IMR-90 (cell line): ENCODE measurements around the gene TLL1. TPM values are rescaled to one million over a fixed set of nuclear protein-coding genes. Genes with fewer than 3 reads are reported as not detected.

Source experiments
- ATAC-seq: fragments of 200-7000 bp; cut with Tn5 transposase; 2 replicates; pipeline ENCODE4 v1.9.1; 2020; ENCODE audit warnings: low read depth, mild to moderate bottlenecking, moderate library complexity
- BruUV-seq: library from RNA; stranded (reverse); fragments of 400-500 nt; replicated peaks from 2 replicates; lab custom pipeline; 2021; lab: Mats Ljungman, UMichigan
- CTCF ChIA-PET: fragments of 300-600 bp; formaldehyde crosslinking; extraction: SDS; loops from one replicate; lab custom pipeline; 2021; ENCODE audit warnings: antibody characterized with exemption; lab: Yijun Ruan, JAX
- POLR2A ChIA-PET: fragments of 300-600 bp; sonication (Branson Sonifier 250); formaldehyde crosslinking; loops from one replicate; lab custom pipeline; 2022; ENCODE audit warnings: antibody characterized with exemption; ENCODE audit not compliant: unreplicated experiment; lab: Charles Lee
- DNase-seq: peaks from one replicate; pipeline ENCODE4 v3.0.0; 2013
- H2AFZ ChIP-seq: replicated peaks from 2 replicates; pipeline ENCODE3; 2013; ENCODE audit warnings: low read length, mild to moderate bottlenecking; ENCODE audit not compliant: poor library complexity
- H2AK5ac ChIP-seq: 2 replicates; pipeline ENCODE4 v1.6.1; 2013; ENCODE audit warnings: low read depth, low read length, inconsistent platforms
- H2AK9ac ChIP-seq: replicated peaks from 2 replicates; pipeline ENCODE3; 2013; ENCODE audit warnings: mild to moderate bottlenecking, low read depth, low read length, moderate library complexity; ENCODE audit not compliant: poor library complexity
- H2BK120ac ChIP-seq: 2 replicates; pipeline ENCODE4 v1.6.1; 2013; ENCODE audit warnings: low read depth, low read length, inconsistent platforms
- H2BK15ac ChIP-seq: 3 replicates; pipeline ENCODE4 v1.6.1; 2013; ENCODE audit warnings: low read depth, low read length, inconsistent platforms
- H2BK20ac ChIP-seq: 2 replicates; pipeline ENCODE4 v1.6.1; 2013; ENCODE audit warnings: low read depth, mild to moderate bottlenecking, inconsistent platforms, low read length, moderate library complexity
- H2BK5ac ChIP-seq: 2 replicates; pipeline ENCODE4 v1.6.1; 2013; ENCODE audit warnings: mild to moderate bottlenecking, low read depth, low read length, inconsistent platforms; ENCODE audit not compliant: poor library complexity, severe bottlenecking
- H3K14ac ChIP-seq: replicated peaks from 2 replicates; pipeline ENCODE4 v1.6.1; 2013; ENCODE audit warnings: low read depth, low read length, inconsistent platforms
- H3K18ac ChIP-seq: 2 replicates; pipeline ENCODE4 v1.6.1; 2013; ENCODE audit warnings: low read depth, low read length, control low read depth
- H3K23ac ChIP-seq: 2 replicates; pipeline ENCODE4 v1.6.1; 2013; ENCODE audit warnings: low read depth, low read length, inconsistent platforms
- H3K27ac ChIP-seq: 2 replicates; pipeline ENCODE4 v1.5.1; 2013; ENCODE audit warnings: mild to moderate bottlenecking, control low read depth, low read length; ENCODE audit not compliant: insufficient read depth
- H3K27me3 ChIP-seq: 2 replicates; pipeline ENCODE4 v1.6.1; 2013; ENCODE audit warnings: low read length; ENCODE audit not compliant: control insufficient read depth, insufficient read depth
- H3K36me3 ChIP-seq: 2 replicates; pipeline ENCODE4 v1.6.1; 2013; ENCODE audit warnings: low read length, mixed read lengths; ENCODE audit not compliant: control insufficient read depth, insufficient read depth
- H3K4ac ChIP-seq: 2 replicates; pipeline ENCODE4 v1.6.1; 2013; ENCODE audit warnings: low read depth, low read length, inconsistent platforms
- H3K4me1 ChIP-seq: 2 replicates; pipeline ENCODE4 v1.6.1; 2013; ENCODE audit warnings: low read length, mixed read lengths; ENCODE audit not compliant: control insufficient read depth, insufficient read depth
- H3K4me2 ChIP-seq: 2 replicates; pipeline ENCODE4 v1.6.1; 2013; ENCODE audit warnings: low read depth, mild to moderate bottlenecking, control low read depth, low read length, moderate library complexity
- H3K4me3 ChIP-seq: 2 replicates; pipeline ENCODE4 v1.5.1; 2013; ENCODE audit warnings: low read depth, mild to moderate bottlenecking, control low read depth, low read length, moderate library complexity; ENCODE audit not compliant: insufficient read depth
- H3K56ac ChIP-seq: 2 replicates; pipeline ENCODE4 v1.6.1; 2013; ENCODE audit warnings: low read length, inconsistent platforms; ENCODE audit not compliant: insufficient read depth; ENCODE audit errors: extremely low read depth
- H3K79me1 ChIP-seq, 2 experiments: 2 replicates each; pipeline ENCODE4 v1.6.1; 2013; ENCODE audit warnings: low read length in 2 of 2, inconsistent platforms in 1 of 2, low read depth in 1 of 2
- H3K9ac ChIP-seq: 2 replicates; pipeline ENCODE4 v1.6.1; 2013; ENCODE audit warnings: low read depth, low read length, control low read depth
- H3K9me1 ChIP-seq: 2 replicates; pipeline ENCODE4 v1.6.1; 2013; ENCODE audit warnings: low read length, inconsistent platforms; ENCODE audit not compliant: insufficient read depth
- H3K9me3 ChIP-seq: 2 replicates; pipeline ENCODE4 v1.6.1; 2013; ENCODE audit warnings: low read length; ENCODE audit not compliant: control insufficient read depth, insufficient read depth
- H4K20me1 ChIP-seq: 2 replicates; pipeline ENCODE4 v1.6.1; 2013; ENCODE audit warnings: low read length, inconsistent platforms; ENCODE audit not compliant: insufficient read depth
- H4K5ac ChIP-seq: 2 replicates; pipeline ENCODE4 v1.6.1; 2013; ENCODE audit warnings: mild to moderate bottlenecking, low read depth, low read length, control low read depth
- H4K8ac ChIP-seq, 2 experiments: 2 replicates each; pipeline ENCODE4 v1.6.1; 2013; ENCODE audit warnings: low read depth in 2 of 2, low read length in 2 of 2, control low read depth in 1 of 2, inconsistent platforms in 1 of 2
- H4K91ac ChIP-seq: 2 replicates; pipeline ENCODE4 v1.6.1; 2013; ENCODE audit warnings: low read depth, low read length, inconsistent platforms; ENCODE audit not compliant: insufficient read depth
- BHLHE40 ChIP-seq: fragments of 150-350 bp; IDR thresholded peaks from 2 replicates; pipeline ENCODE4 v1.6.1; 2016; ENCODE audit warnings: mild to moderate bottlenecking, low read depth, low read length
- CHD1 ChIP-seq: IDR thresholded peaks from 2 replicates; pipeline ENCODE4 v1.6.1; 2012; ENCODE audit warnings: low read depth, low read length, improper control_type of control experiment
- FOS ChIP-seq: fragments of 150-350 bp; IDR thresholded peaks from 2 replicates; pipeline ENCODE4 v1.6.1; 2016; ENCODE audit warnings: low read depth, low read length
- NFE2L2 ChIP-seq: fragments of 150-350 bp; IDR thresholded peaks from 2 replicates; pipeline ENCODE4 v1.6.1; 2016; ENCODE audit warnings: low read depth, mild to moderate bottlenecking, low read length
- RAD21 ChIP-seq: IDR thresholded peaks from 2 replicates; pipeline ENCODE4 v1.6.1; 2012; ENCODE audit warnings: low read length, improper control_type of control experiment
- RFX5 ChIP-seq: IDR thresholded peaks from 2 replicates; pipeline ENCODE4 v1.8.0; 2012; ENCODE audit warnings: low read depth, mild to moderate bottlenecking, low read length, moderate library complexity
- SMC3 ChIP-seq: fragments of 150-350 bp; IDR thresholded peaks from 2 replicates; pipeline ENCODE4 v1.6.1; 2016; ENCODE audit warnings: low read depth, mild to moderate bottlenecking, antibody characterized with exemption, low read length, moderate library complexity
- dilution Hi-C: fragments of 300-500 bp; cut with HindIII; formaldehyde crosslinking; loops from one replicate; pipeline ENCODE4 v1.14.3; 2018; ENCODE audit warnings: low sequenced_read_pairs; ENCODE audit not compliant: unreplicated experiment
- in situ Hi-C: fragments of 300-500 bp; cut with MboI; formaldehyde crosslinking; loops from 3 replicates; pipeline ENCODE4 v1.14.3; 2019; ENCODE audit warnings: low sequenced_read_pairs, inconsistent platforms, mixed read lengths
- intact Hi-C: fragments of 100-400 bp; cut with micrococcal nuclease; formaldehyde crosslinking; loops from 2 replicates; pipeline ENCODE4 v1.10.0; 2022
- polyA plus RNA-seq, 3 experiments: library from polyadenylated mRNA; depleted of rRNA; stranded (reverse); fragments of >200 nt; gene quantifications; 2 replicates each; pipeline ENCODE4 v1.2.3, GENCODE V29; 2012; ENCODE audit warnings: low replicate concordance in 1 of 3
- total RNA-seq: library from RNA; depleted of rRNA; stranded (reverse); fragments of >200 nt; gene quantifications from 2 replicates; pipeline ENCODE4 v1.2.3, GENCODE V29; 2012

Gene TLL1
- total and polyA plus RNA-seq, 2 of the 4 experiments (the other 2 are of a cell fraction), result not detected

DNA sequence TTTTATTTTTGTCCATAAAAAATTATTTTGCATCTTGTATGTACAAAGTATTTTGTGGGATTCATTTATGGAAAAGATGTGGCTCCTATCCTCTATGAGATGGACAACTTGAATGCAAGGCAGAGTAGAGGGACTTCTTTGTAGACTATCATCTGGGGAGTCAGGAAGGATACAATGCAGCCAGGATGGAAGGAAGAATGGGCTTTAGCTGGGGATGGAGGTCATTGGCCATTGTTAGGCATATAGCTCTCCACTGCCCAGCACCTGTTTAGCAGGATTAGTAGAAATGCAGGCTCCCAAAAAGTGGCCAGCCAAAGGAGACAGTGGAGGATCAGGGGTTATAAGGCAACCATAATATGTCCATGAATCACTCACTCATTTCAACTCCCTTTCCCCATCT, 5.1 kb upstream of the TLL1 start:
- intact Hi-C loops, result no loop called here
- in situ Hi-C loops, result no loop called here
- CTCF ChIA-PET, result no interaction called here

More for the DNA sequence above, 5.1 kb upstream of the TLL1 start:
- Histone ChIP-seq H3K36me3 (no peaks in the 10 kb centered on the region), H3K9me3 (peaks cover 1% of the 10 kb centered on the region; the same call in 1 of the 2 replicates), H3K9me1 (no peaks in the 10 kb centered on the region), H2AK9ac (no peak overlapping the region), H3K14ac (no peak overlapping the region), H3K27ac (no peak overlapping the region), H2BK20ac (no peak overlapping the region), H4K20me1 (no peaks in the 10 kb centered on the region), H3K4me2 (no peak overlapping the region), H3K27me3 (peaks cover 1% of the 10 kb centered on the region; the same call in 1 of the 2 replicates), H3K18ac (no peak overlapping the region), H4K5ac (no peak overlapping the region), H3K23ac (no peak overlapping the region), H3K9ac (no peak overlapping the region), H4K91ac (no peak overlapping the region), H3K4me1 (no peaks in the 10 kb centered on the region), H2AK5ac (no peak overlapping the region), H4K8ac (no peak overlapping the region), H2BK120ac (no peak overlapping the region), H2BK5ac (no peak overlapping the region), H3K56ac (no peak overlapping the region), H3K79me1 (no peaks in the 10 kb centered on the region), H3K4me3 (no peak overlapping the region), H2BK15ac (no peak overlapping the region), H3K4ac (no peak overlapping the region), H2AFZ (no peak overlapping the region)
- ATAC-seq (no peak), DNase-seq (no peak)
- dilution Hi-C loops, result no loop called here
- no TSS peak for BruUV-seq
- TF ChIP-seq RFX5, result no peak
- no peak for TF ChIP-seq SMC3
- no peak for TF ChIP-seq CHD1
- no peak for TF ChIP-seq FOS
- no peak for TF ChIP-seq RAD21
- TF ChIP-seq BHLHE40, result no peak
- no peak for TF ChIP-seq NFE2L2
- POLR2A ChIA-PET, result no interaction called here
